Measurements from ENCODE around the gene PSD2. TPM values are rescaled to one million over a fixed set of nuclear protein-coding genes. Genes with fewer than 3 reads are reported as not detected.

The PSD2 gene
- total RNA-seq, 1 donor from 2014 or later = not detected

GRCh38 chr5:139854953-139855352 lies 59.3 kb downstream of the PSD2 start:
- Mint-ChIP-seq H3K4me1 (ENCODE audit: low read depth) (no peaks in the 10 kb centered on the region), H3K27ac (no peak overlapping the region)
- intact Hi-C loops (cut with micrococcal nuclease) = no loop called here

GRCh38 chr5:139855451-139855850 lies 59.8 kb downstream of the PSD2 start:
- Mint-ChIP-seq H3K4me1 (ENCODE audit: low read depth) (no peaks in the 10 kb centered on the region), H3K27me3 (ENCODE audit: low read depth) (no peaks in the 10 kb centered on the region), H3K27ac (no peak overlapping the region), H3K36me3 (ENCODE audit: low read depth) (no peaks in the 10 kb centered on the region), H3K4me3 (ENCODE audit: low read depth) (no peak overlapping the region), H3K9me3 (no peaks in the 10 kb centered on the region)
- DNase-seq (ENCODE audit: low spot score) = no peak
- intact Hi-C loops (cut with micrococcal nuclease) = no loop called here

More at GRCh38 chr5:139854953-139855352, 59.3 kb downstream of the PSD2 start:
- H3K9me3 Mint-ChIP-seq = no peaks in the 10 kb centered on the region
- H3K36me3 Mint-ChIP-seq (ENCODE audit: low read depth) = no peaks in the 10 kb centered on the region
- peaks cover 3% of the 10 kb centered on the region for H3K27me3 Mint-ChIP-seq (ENCODE audit: low read depth)
- DNase-seq (ENCODE audit: low spot score) = no peak
- H3K4me3 Mint-ChIP-seq (ENCODE audit: low read depth) = no peak overlapping the region

GRCh38 chr5:139855946-139856540 lies 60.4 kb downstream of the PSD2 start:
- no peaks in the 10 kb centered on the region for H3K9me3 Mint-ChIP-seq
- H3K4me3 Mint-ChIP-seq (ENCODE audit: low read depth) = no peak overlapping the region
- no peak overlapping the region for H3K27ac Mint-ChIP-seq
- no peaks in the 10 kb centered on the region for H3K4me1 Mint-ChIP-seq (ENCODE audit: low read depth)
- intact Hi-C loops (cut with micrococcal nuclease) = no loop called here
- no peak for DNase-seq (ENCODE audit: low spot score)
- H3K27me3 Mint-ChIP-seq (ENCODE audit: low read depth) = no peaks in the 10 kb centered on the region
- no peaks in the 10 kb centered on the region for H3K36me3 Mint-ChIP-seq (ENCODE audit: low read depth)

GRCh38 chr5:139856714-139857113 lies 61.1 kb downstream of the PSD2 start:
- intact Hi-C loops (cut with micrococcal nuclease) = no loop called here
- no peak for DNase-seq (ENCODE audit: low spot score)
- no peaks in the 10 kb centered on the region for H3K36me3 Mint-ChIP-seq (ENCODE audit: low read depth)
- no peak overlapping the region for H3K4me3 Mint-ChIP-seq (ENCODE audit: low read depth)
- no peaks in the 10 kb centered on the region for H3K27me3 Mint-ChIP-seq (ENCODE audit: low read depth)
- no peaks in the 10 kb centered on the region for H3K4me1 Mint-ChIP-seq (ENCODE audit: low read depth)
- H3K9me3 Mint-ChIP-seq = no peaks in the 10 kb centered on the region
- H3K27ac Mint-ChIP-seq = no peak overlapping the region

- Mint-ChIP-seq H3K27ac (no peak overlapping the region), H3K27me3 (ENCODE audit: low read depth) (no peaks in the 10 kb centered on the region), H3K36me3 (ENCODE audit: low read depth) (no peaks in the 10 kb centered on the region), H3K4me3 (ENCODE audit: low read depth) (no peak overlapping the region), H3K9me3 (no peaks in the 10 kb centered on the region), H3K4me1 (ENCODE audit: low read depth) (no peaks in the 10 kb centered on the region)
- no peak for DNase-seq (ENCODE audit: low spot score)
- intact Hi-C loops (cut with micrococcal nuclease) = no loop called here
Measured at GRCh38 chr5:139859013-139859412, 63.4 kb downstream of the PSD2 start.

GRCh38 chr5:139861021-139861888 lies 65.6 kb downstream of the PSD2 start:
- Mint-ChIP-seq H3K9me3 (no peaks in the 10 kb centered on the region), H3K36me3 (ENCODE audit: low read depth) (no peaks in the 10 kb centered on the region), H3K4me1 (ENCODE audit: low read depth) (no peaks in the 10 kb centered on the region), H3K4me3 (ENCODE audit: low read depth) (no peak overlapping the region), H3K27ac (no peak overlapping the region), H3K27me3 (ENCODE audit: low read depth) (peaks cover 7% of the 10 kb centered on the region)
- no peak for DNase-seq (ENCODE audit: low spot score)
- intact Hi-C loops (cut with micrococcal nuclease) = no loop called here

- no peak overlapping the region for H3K4me3 Mint-ChIP-seq (ENCODE audit: low read depth)
- H3K36me3 Mint-ChIP-seq (ENCODE audit: low read depth) = no peaks in the 10 kb centered on the region
- intact Hi-C loops (cut with micrococcal nuclease) = no loop called here
- H3K27ac Mint-ChIP-seq = no peak overlapping the region
- no peaks in the 10 kb centered on the region for H3K9me3 Mint-ChIP-seq
- no peaks in the 10 kb centered on the region for H3K4me1 Mint-ChIP-seq (ENCODE audit: low read depth)
- H3K27me3 Mint-ChIP-seq (ENCODE audit: low read depth) = peaks cover 11% of the 10 kb centered on the region
- no peak for DNase-seq (ENCODE audit: low spot score)
Measured at GRCh38 chr5:139861889-139862207, 66.2 kb downstream of the PSD2 start.

- DNase-seq (ENCODE audit: low spot score) = no peak
- intact Hi-C loops (cut with micrococcal nuclease) = no loop called here
- Mint-ChIP-seq H3K36me3 (ENCODE audit: low read depth) (no peaks in the 10 kb centered on the region), H3K27ac (no peak overlapping the region), H3K27me3 (ENCODE audit: low read depth) (peaks cover 11% of the 10 kb centered on the region), H3K4me3 (ENCODE audit: low read depth) (no peak overlapping the region), H3K4me1 (ENCODE audit: low read depth) (no peaks in the 10 kb centered on the region), H3K9me3 (no peaks in the 10 kb centered on the region)
Measured at GRCh38 chr5:139862313-139862712, 66.7 kb downstream of the PSD2 start.

GRCh38 chr5:139862803-139863202 lies 67.2 kb downstream of the PSD2 start:
- no peak for DNase-seq (ENCODE audit: low spot score)
- H3K9me3 Mint-ChIP-seq = no peaks in the 10 kb centered on the region
- H3K27ac Mint-ChIP-seq = no peak overlapping the region
- H3K36me3 Mint-ChIP-seq (ENCODE audit: low read depth) = no peaks in the 10 kb centered on the region
- intact Hi-C loops (cut with micrococcal nuclease) = no loop called here
- no peaks in the 10 kb centered on the region for H3K4me1 Mint-ChIP-seq (ENCODE audit: low read depth)
- no peak overlapping the region for H3K4me3 Mint-ChIP-seq (ENCODE audit: low read depth)
- peaks cover 11% of the 10 kb centered on the region for H3K27me3 Mint-ChIP-seq (ENCODE audit: low read depth)

- DNase-seq (ENCODE audit: low spot score) = no peak
- Mint-ChIP-seq H3K4me3 (ENCODE audit: low read depth) (no peak overlapping the region), H3K9me3 (no peaks in the 10 kb centered on the region), H3K27ac (no peak overlapping the region), H3K27me3 (ENCODE audit: low read depth) (peaks cover 11% of the 10 kb centered on the region), H3K36me3 (ENCODE audit: low read depth) (no peaks in the 10 kb centered on the region), H3K4me1 (ENCODE audit: low read depth) (no peaks in the 10 kb centered on the region)
- intact Hi-C loops (cut with micrococcal nuclease) = no loop called here
Measured at GRCh38 chr5:139863361-139863760, 67.8 kb downstream of the PSD2 start.

- Mint-ChIP-seq H3K4me1 (ENCODE audit: low read depth) (no peaks in the 10 kb centered on the region), H3K27me3 (ENCODE audit: low read depth) (peaks cover 11% of the 10 kb centered on the region)
Measured at GRCh38 chr5:139863855-139864558, 68.4 kb downstream of the PSD2 start.

GRCh38 chr5:139864716-139865483 lies 69.3 kb downstream of the PSD2 start:
- no peak overlapping the region for H3K27ac Mint-ChIP-seq
- no peaks in the 10 kb centered on the region for H3K36me3 Mint-ChIP-seq (ENCODE audit: low read depth)
- H3K9me3 Mint-ChIP-seq = no peaks in the 10 kb centered on the region
- H3K27me3 Mint-ChIP-seq (ENCODE audit: low read depth) = peaks cover 11% of the 10 kb centered on the region
- H3K4me1 Mint-ChIP-seq (ENCODE audit: low read depth) = no peaks in the 10 kb centered on the region
- no peak overlapping the region for H3K4me3 Mint-ChIP-seq (ENCODE audit: low read depth)
- intact Hi-C loops (cut with micrococcal nuclease) = loop anchor here (1.0 kb wide), 1 partner anchor 78 kb away; no protein-coding TSS in a partner anchor
- DNase-seq (ENCODE audit: low spot score) = no peak

More at GRCh38 chr5:139863855-139864558, 68.4 kb downstream of the PSD2 start:
- Mint-ChIP-seq H3K27ac (no peak overlapping the region), H3K4me3 (ENCODE audit: low read depth) (no peak overlapping the region), H3K36me3 (ENCODE audit: low read depth) (no peaks in the 10 kb centered on the region), H3K9me3 (no peaks in the 10 kb centered on the region)
- intact Hi-C loops (cut with micrococcal nuclease) = loop anchor here (1.0 kb wide), 1 partner anchor 77 kb away; no protein-coding TSS in a partner anchor
- peak; percentile 12 for DNase-seq (ENCODE audit: low spot score)

All from activated T-helper 2 cell treated with anti-CD3 and anti-CD28 coated beads, Interferon-gamma antibody, Interleukin-2, Interleukin-4, amounts not matched to agents 10 μg/mL and 5 μg/mL and 100 μg/mL, durations not matched to agents 14 hours and 24 hours and 36 hours (primary cell).